K562 (cell line): ENCODE results near the gene MALAT1. TPM values are rescaled to one million over a fixed set of nuclear protein-coding genes. Genes with fewer than 3 reads are reported as not detected.

Experiments
- BDP1 ChIP-seq: IDR thresholded peaks from 3 replicates; pipeline ENCODE4 v1.6.1; 2011; ENCODE audit not compliant: insufficient read length, insufficient read depth
- CBFA2T2 ChIP-seq: fragments of 450-650 bp; conservative IDR thresholded peaks from 2 replicates; pipeline ENCODE4 v1.6.1; 2017; ENCODE audit warnings: mild to moderate bottlenecking
- ETV5 ChIP-seq: sonication (generic); formaldehyde crosslinking; IDR thresholded peaks from 2 replicates; pipeline ENCODE4 v1.4.0; 2020; ENCODE audit warnings: low read depth, mild to moderate bottlenecking, missing genetic modification reagents
- FOXA1 ChIP-seq: fragments of 450-650 bp; IDR thresholded peaks from 2 replicates; pipeline ENCODE4 v1.6.1; 2016; ENCODE audit warnings: mild to moderate bottlenecking, borderline replicate concordance
- GTF2A2 ChIP-seq: IDR thresholded peaks from 2 replicates; pipeline ENCODE4 v1.6.1; 2016; ENCODE audit warnings: mild to moderate bottlenecking, missing genetic modification characterization, missing compliant biosample characterization
- NFXL1 ChIP-seq: fragments of 450-650 bp; formaldehyde crosslinking; IDR thresholded peaks from 2 replicates; pipeline ENCODE4 v1.4.0; 2021; ENCODE audit warnings: mild to moderate bottlenecking
- NR2F6 ChIP-seq: fragments of 450-650 bp; formaldehyde crosslinking; IDR thresholded peaks from 2 replicates; pipeline ENCODE4 v1.4.0; 2020; ENCODE audit warnings: mild to moderate bottlenecking
- POLR2A ChIP-seq: fragments of 450-650 bp; conservative IDR thresholded peaks from 2 replicates; pipeline ENCODE4 v1.6.1; 2016
- POLR2G ChIP-seq: fragments of 200-400 bp; formaldehyde crosslinking; IDR thresholded peaks from 2 replicates; pipeline ENCODE4 v1.6.1; 2017; ENCODE audit warnings: low read depth, mild to moderate bottlenecking, antibody characterized with exemption, low read length, moderate library complexity
- SRSF3 ChIP-seq: fragments of 200-400 bp; formaldehyde crosslinking; IDR thresholded peaks from 2 replicates; pipeline ENCODE4 v1.6.1; 2016; ENCODE audit warnings: mild to moderate bottlenecking, low read length, moderate library complexity; ENCODE audit not compliant: insufficient read depth
- SRSF9 ChIP-seq: fragments of 200-400 bp; formaldehyde crosslinking; IDR thresholded peaks from 2 replicates; pipeline ENCODE4 v1.6.1; 2017; ENCODE audit warnings: low read depth, low read length, borderline replicate concordance
- TEAD1 ChIP-seq, 2 experiments: fragments of 450-650 bp in 1 of 2; sonication (generic) in 1 of 2; formaldehyde crosslinking; IDR thresholded peaks; 2 replicates each; pipeline versions ENCODE4 v1.4.0 to v1.8.0; 2020 to 2022; ENCODE audit warnings: mild to moderate bottlenecking in 2 of 2, missing genetic modification reagents in 1 of 2
- YBX1 ChIP-seq: fragments of 450-650 bp; IDR thresholded peaks from 2 replicates; pipeline ENCODE4 v1.7.1; 2016; ENCODE audit warnings: mild to moderate bottlenecking
- ZNF253 ChIP-seq: fragments of 250-450 bp; sonication (Bioruptor Pico); conservative IDR thresholded peaks from 2 replicates; pipeline ENCODE4 v1.6.1; 2021; ENCODE audit warnings: mild to moderate bottlenecking
- ZNF384 ChIP-seq: IDR thresholded peaks from 2 replicates; pipeline ENCODE4 v1.6.1; 2012; ENCODE audit warnings: low read depth, low read length, improper control_type of control experiment
- ZNF408 ChIP-seq: fragments of 250-450 bp; sonication (Bioruptor Pico); IDR thresholded peaks from 2 replicates; pipeline ENCODE4 v1.4.0; 2020; ENCODE audit warnings: low read depth, mild to moderate bottlenecking, moderate library complexity
- ZNF583 ChIP-seq: fragments of 250-450 bp; sonication (Bioruptor Pico); IDR thresholded peaks from 2 replicates; pipeline ENCODE4 v1.4.0; 2020
- polyA plus RNA-seq, 8 experiments: library from polyadenylated mRNA; depleted of rRNA in 4 of 8; stranded (reverse) in 5 of 8; unstranded in 3 of 8; fragments of >200 nt; fragmentation: Nextera tagmentation in 2 of 8; fragmentation: Illumina TruSeq in 1 of 8; extraction: Ambion mirVana in 2 of 8; extraction: Trizol in 1 of 8; gene quantifications; 2 replicates each; pipeline versions ENCODE4 v1.2.1 to v1.2.3, GENCODE V29; 2011 to 2014; ENCODE audit warnings: inconsistent platforms in 1 of 8, missing spikeins in 1 of 8
- total RNA-seq, 7 experiments: library from RNA; depleted of rRNA in 6 of 7; stranded (reverse); fragments of >200 nt in 6 of 7; fragmentation: Illumina TruSeq in 2 of 7; extraction: Trizol in 2 of 7; gene quantifications; 2 replicates each; pipeline versions ENCODE4 v1.2.1 to v1.2.3, GENCODE V29; 2011 to 2021; ENCODE audit warnings: low replicate concordance in 1 of 7
- TF ChIP-seq, protein P1 (sequence below): sonication (generic); formaldehyde crosslinking; IDR thresholded peaks from 2 replicates; pipeline ENCODE4 v1.8.1; 2023; ENCODE audit warnings: missing genetic modification reagents, mild to moderate bottlenecking, borderline replicate concordance
- TF ChIP-seq, protein P2 (sequence below): fragments of 250-450 bp; sonication (Bioruptor Pico); IDR thresholded peaks from 2 replicates; pipeline ENCODE4 v1.4.0; 2020; ENCODE audit warnings: mild to moderate bottlenecking, moderate library complexity
- TF ChIP-seq, protein P3 (sequence below): sonication (generic); formaldehyde crosslinking; IDR thresholded peaks from 2 replicates; pipeline ENCODE4 v1.9.0; 2022; ENCODE audit warnings: mild to moderate bottlenecking, missing genetic modification reagents
- TF ChIP-seq, protein P4 (sequence below): sonication (generic); formaldehyde crosslinking; IDR thresholded peaks from 2 replicates; pipeline ENCODE4 v1.8.0; 2022; ENCODE audit warnings: mild to moderate bottlenecking, low read depth, missing genetic modification reagents

MALAT1 gene
- total and polyA plus RNA-seq, 9 of the 15 experiments (the other 6 are each of a cell fraction or from before 2014, with no cell fraction given) = 363 to 8,715 (median 2,351) TPM

DNA sequence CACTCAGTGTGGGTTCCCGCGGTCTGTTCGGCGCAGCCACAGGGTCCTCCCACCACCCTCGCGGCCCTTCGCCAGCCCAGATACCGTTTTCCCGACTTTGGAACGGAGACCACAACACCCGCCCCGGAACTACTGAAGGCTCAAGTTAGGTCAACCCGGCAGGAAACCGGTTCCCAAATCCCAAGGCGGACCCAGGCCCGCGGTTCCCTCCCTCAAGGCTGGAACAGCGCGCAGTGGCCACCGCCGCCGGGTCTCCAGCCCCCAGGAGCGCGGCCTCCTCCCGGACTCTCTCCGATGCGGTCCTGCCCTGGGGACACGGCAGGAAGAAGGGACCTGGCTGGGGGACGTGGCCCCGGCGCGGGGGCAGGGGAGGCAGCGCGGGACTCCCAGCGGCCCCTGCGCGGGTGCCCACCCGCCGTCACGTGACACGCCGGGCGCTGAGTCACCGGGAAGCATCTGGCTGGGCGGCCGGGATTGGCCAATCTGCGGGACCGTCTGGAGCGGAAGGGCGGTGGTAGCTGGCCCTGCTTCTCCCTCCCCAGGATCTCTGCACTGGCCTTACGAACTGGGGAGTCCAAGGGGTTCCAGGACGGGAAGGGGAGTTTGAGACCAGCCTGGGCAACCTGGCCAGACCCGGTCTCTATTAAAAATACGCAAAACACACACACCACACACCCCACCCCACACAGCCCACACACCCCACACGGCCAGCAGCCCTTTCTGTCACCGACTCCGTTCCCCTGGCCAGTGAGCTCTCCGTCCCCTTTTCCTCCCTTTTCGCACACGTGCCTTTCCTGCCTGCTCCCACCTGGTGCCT, 21.5 kb upstream of the MALAT1 start (continued):
- TF ChIP-seq, protein P1, sequence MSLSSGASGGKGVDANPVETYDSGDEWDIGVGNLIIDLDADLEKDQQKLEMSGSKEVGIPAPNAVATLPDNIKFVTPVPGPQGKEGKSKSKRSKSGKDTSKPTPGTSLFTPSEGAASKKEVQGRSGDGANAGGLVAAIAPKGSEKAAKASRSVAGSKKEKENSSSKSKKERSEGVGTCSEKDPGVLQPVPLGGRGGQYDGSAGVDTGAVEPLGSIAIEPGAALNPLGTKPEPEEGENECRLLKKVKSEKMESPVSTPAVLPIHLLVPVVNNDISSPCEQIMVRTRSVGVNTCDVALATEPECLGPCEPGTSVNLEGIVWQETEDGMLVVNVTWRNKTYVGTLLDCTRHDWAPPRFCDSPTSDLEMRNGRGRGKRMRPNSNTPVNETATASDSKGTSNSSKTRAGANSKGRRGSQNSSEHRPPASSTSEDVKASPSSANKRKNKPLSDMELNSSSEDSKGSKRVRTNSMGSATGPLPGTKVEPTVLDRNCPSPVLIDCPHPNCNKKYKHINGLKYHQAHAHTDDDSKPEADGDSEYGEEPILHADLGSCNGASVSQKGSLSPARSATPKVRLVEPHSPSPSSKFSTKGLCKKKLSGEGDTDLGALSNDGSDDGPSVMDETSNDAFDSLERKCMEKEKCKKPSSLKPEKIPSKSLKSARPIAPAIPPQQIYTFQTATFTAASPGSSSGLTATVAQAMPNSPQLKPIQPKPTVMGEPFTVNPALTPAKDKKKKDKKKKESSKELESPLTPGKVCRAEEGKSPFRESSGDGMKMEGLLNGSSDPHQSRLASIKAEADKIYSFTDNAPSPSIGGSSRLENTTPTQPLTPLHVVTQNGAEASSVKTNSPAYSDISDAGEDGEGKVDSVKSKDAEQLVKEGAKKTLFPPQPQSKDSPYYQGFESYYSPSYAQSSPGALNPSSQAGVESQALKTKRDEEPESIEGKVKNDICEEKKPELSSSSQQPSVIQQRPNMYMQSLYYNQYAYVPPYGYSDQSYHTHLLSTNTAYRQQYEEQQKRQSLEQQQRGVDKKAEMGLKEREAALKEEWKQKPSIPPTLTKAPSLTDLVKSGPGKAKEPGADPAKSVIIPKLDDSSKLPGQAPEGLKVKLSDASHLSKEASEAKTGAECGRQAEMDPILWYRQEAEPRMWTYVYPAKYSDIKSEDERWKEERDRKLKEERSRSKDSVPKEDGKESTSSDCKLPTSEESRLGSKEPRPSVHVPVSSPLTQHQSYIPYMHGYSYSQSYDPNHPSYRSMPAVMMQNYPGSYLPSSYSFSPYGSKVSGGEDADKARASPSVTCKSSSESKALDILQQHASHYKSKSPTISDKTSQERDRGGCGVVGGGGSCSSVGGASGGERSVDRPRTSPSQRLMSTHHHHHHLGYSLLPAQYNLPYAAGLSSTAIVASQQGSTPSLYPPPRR (CRISPR knock-in tag) = no peak
- TF ChIP-seq NR2F6 (no peak), SRSF9 (no peak), ETV5 (CRISPR knock-in tag) (peak; percentile 94), POLR2G (peak; percentile 99), YBX1 (no peak), ZNF583 (CRISPR knock-in tag) (peak; percentile 57), CBFA2T2 (peak; percentile 96), ZNF253 (CRISPR knock-in tag) (no peak), GTF2A2 (tag) (no peak), POLR2A (peak; percentile 92), TEAD1 (CRISPR knock-in tag; IDR thresholded peaks at IDR 0.05) (peak in 1 of 2 experiments; percentile 28; a peak in 1 of 4 replicates), FOXA1 (no peak), NFXL1 (CRISPR knock-in tag) (no peak), BDP1 (no peak), SRSF3 (no peak), ZNF408 (CRISPR knock-in tag) (no peak), ZNF384 (no peak)
- TF ChIP-seq, protein P2, sequence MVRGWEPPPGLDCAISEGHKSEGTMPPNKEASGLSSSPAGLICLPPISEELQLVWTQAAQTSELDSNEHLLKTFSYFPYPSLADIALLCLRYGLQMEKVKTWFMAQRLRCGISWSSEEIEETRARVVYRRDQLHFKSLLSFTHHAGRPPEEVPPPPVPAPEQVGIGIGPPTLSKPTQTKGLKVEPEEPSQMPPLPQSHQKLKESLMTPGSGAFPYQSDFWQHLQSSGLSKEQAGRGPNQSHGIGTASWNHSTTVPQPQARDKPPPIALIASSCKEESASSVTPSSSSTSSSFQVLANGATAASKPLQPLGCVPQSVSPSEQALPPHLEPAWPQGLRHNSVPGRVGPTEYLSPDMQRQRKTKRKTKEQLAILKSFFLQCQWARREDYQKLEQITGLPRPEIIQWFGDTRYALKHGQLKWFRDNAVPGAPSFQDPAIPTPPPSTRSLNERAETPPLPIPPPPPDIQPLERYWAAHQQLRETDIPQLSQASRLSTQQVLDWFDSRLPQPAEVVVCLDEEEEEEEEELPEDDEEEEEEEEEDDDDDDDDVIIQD (CRISPR knock-in tag) = 0 out of 2 replicates have a peak, but pooled peaks have one; percentile 42
- TF ChIP-seq, protein P3, sequence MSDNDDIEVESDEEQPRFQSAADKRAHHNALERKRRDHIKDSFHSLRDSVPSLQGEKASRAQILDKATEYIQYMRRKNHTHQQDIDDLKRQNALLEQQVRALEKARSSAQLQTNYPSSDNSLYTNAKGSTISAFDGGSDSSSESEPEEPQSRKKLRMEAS = peak; percentile 72; the same call in 1 of the 2 replicates
- TF ChIP-seq, protein P4, sequence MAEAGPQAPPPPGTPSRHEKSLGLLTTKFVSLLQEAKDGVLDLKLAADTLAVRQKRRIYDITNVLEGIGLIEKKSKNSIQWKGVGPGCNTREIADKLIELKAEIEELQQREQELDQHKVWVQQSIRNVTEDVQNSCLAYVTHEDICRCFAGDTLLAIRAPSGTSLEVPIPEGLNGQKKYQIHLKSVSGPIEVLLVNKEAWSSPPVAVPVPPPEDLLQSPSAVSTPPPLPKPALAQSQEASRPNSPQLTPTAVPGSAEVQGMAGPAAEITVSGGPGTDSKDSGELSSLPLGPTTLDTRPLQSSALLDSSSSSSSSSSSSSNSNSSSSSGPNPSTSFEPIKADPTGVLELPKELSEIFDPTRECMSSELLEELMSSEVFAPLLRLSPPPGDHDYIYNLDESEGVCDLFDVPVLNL (CRISPR knock-in tag) = no peak
